Right lobe of liver (tissue), 6 donors: ENCODE results near the gene SCMH1. TPM values are rescaled to one million over a fixed set of nuclear protein-coding genes. Genes with fewer than 3 reads are reported as not detected.
A peak's percentile ranks its signal among the peaks of the same experiment; 100 is the strongest.

Source experiments
- ATAC-seq, 4 donors: fragments of 200-7000 bp; cut with Tn5 transposase; one replicate each; pipeline ENCODE4 v1.9.1; 2020; ENCODE audit warnings: mild to moderate bottlenecking in 4 of 4, moderate library complexity in 4 of 4
- DNase-seq, 3 donors: peaks; one replicate each; pipeline ENCODE4 v3.0.0-alpha.2; 2020
- H3K27ac ChIP-seq, 3 donors: fragments of 200-600 bp; one replicate each; pipeline ENCODE4 v1.8.0; 2022
- H3K27me3 ChIP-seq, 2 donors: fragments of 200-600 bp; one replicate each; pipeline ENCODE4 v1.8.0; 2022
- H3K36me3 ChIP-seq, 4 donors: fragments of 200-600 bp; sonication (generic) in 1 of 4; one replicate each; pipeline versions ENCODE4 v1.5.1 to v1.8.0; 2017 to 2022; ENCODE audit warnings: control low read depth in 1 of 4
- H3K4me1 ChIP-seq, 4 donors: fragments of 200-600 bp; sonication (generic) in 1 of 4; one replicate each; pipeline versions ENCODE4 v1.5.1 to v1.8.0; 2017 to 2022; ENCODE audit warnings: control low read depth in 1 of 4
- H3K4me3 ChIP-seq, 3 donors: fragments of 200-600 bp; one replicate each; pipeline ENCODE4 v1.8.0; 2022
- H3K9me3 ChIP-seq, 4 donors: fragments of 200-600 bp; sonication (generic) in 1 of 4; one replicate each; pipeline versions ENCODE4 v1.5.1 to v1.8.0; 2017 to 2022; ENCODE audit warnings: control low read depth in 1 of 4
- POLR2A ChIP-seq: fragments of 450-650 bp; IDR thresholded peaks from one replicate; pipeline ENCODE4 v1.6.1; 2017; ENCODE audit warnings: antibody characterized with exemption, mild to moderate bottlenecking
- WGBS: methylation state at CpG from one replicate; pipeline ENCODE4 v1.1.6; 2018; ENCODE audit warnings: low coverage, low lambda C conversion rate; ENCODE audit not compliant: insufficient coverage; ENCODE audit errors: missing lambda C conversion rate; 5-methylcytosine and 5-hydroxymethylcytosine counted together
- intact Hi-C, 2 donors: fragments of 100-400 bp; cut with DNase I; formaldehyde crosslinking; loops; one replicate each; pipeline versions ENCODE4 v1.11.2 to v1.14.1; 2022
- total RNA-seq, 6 experiments: library from RNA; depleted of rRNA in 2 of 6; stranded (reverse); fragments of >200 nt in 2 of 6; fragmentation: NEBNext Ultra II Directional in 3 of 6; extraction: Animal tissue kit (Norgen Biotek cat#: 25700) in 3 of 6; gene quantifications; one replicate each; pipeline versions ENCODE4 v1.1.0 to v1.2.4, GENCODE V29; 2016 to 2023
- TF ChIP-seq, protein P1 (sequence below), 4 donors: fragments of 200-600 bp in 3 of 4; fragments of 450-650 bp in 1 of 4; IDR thresholded peaks; one replicate each; pipeline versions ENCODE4 v1.5.1 to v1.8.0; 2016 to 2022; ENCODE audit warnings: antibody characterized with exemption in 4 of 4, mild to moderate bottlenecking in 2 of 4
- donor health status: DM: no; HTN: yes; CAD: no.
- donor health status: DM: no; HTN: no; CAD: no.
- donor health status: DM: no; HTN: no; CAD: no.
- donor health status: DM: no; HTN: yes; CAD: no.
- donor health status: DM: no; HTN: yes; CAD: no.

SCMH1 gene
- total RNA-seq, 6 experiments from 2014 or later, result 6.6 to 16.9 (median 13.1) TPM

DNA sequence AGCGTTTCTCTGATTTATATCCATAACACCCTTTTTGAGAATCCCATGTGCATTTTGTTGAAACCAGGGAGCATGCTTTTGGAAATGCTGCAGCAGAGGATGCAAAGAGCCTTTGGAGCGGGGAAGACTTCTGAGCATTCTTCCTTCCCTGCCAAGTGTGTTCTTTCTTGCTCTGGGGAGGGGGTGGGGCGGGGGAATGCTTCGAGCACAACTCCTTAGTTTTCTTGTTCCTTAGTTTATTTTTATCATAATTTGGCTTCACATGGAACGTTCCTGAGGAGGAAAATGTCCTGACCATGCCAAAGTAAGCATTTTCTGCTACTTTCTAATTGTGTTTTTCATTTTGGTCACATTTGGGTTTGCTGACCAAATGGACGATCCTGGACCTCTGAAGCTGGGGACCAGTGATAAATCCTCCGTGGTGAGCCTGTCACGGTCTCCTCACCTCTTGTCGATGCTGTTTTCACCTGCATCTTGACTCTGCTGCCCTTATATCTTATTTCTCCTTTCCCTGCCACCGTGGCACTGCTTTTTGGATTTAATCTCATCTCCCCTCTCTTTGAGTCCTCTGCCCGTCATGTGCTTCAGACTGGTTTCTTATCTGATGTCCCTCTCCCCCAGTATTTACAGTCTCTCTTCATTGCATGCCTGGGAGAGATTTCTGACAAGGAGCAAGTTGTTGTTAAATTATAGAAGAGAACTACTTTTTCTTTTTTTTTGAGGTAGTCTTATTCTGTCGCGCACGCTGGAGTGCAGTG lies 260.2 kb downstream of the SCMH1 start:
- Histone ChIP-seq H3K36me3 (peaks cover 0 to 6% (median 0%) of the 10 kb centered on the region in 4 donors), H3K27me3 (no peaks in the 10 kb centered on the region), H3K27ac (no peak overlapping the region), H3K9me3 (no peaks in the 10 kb centered on the region), H3K4me3 (no peak overlapping the region), H3K4me1 (peaks cover 0 to 47% (median 9%) of the 10 kb centered on the region in 4 donors)
- intact Hi-C loops, result no loop called here
- WGBS, result 70% methylated on average over 11 of the region's 14 CpGs
- ATAC-seq (no peak), DNase-seq (no peak)
- TF ChIP-seq POLR2A, result no peak
- TF ChIP-seq, protein P1, sequence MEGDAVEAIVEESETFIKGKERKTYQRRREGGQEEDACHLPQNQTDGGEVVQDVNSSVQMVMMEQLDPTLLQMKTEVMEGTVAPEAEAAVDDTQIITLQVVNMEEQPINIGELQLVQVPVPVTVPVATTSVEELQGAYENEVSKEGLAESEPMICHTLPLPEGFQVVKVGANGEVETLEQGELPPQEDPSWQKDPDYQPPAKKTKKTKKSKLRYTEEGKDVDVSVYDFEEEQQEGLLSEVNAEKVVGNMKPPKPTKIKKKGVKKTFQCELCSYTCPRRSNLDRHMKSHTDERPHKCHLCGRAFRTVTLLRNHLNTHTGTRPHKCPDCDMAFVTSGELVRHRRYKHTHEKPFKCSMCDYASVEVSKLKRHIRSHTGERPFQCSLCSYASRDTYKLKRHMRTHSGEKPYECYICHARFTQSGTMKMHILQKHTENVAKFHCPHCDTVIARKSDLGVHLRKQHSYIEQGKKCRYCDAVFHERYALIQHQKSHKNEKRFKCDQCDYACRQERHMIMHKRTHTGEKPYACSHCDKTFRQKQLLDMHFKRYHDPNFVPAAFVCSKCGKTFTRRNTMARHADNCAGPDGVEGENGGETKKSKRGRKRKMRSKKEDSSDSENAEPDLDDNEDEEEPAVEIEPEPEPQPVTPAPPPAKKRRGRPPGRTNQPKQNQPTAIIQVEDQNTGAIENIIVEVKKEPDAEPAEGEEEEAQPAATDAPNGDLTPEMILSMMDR (IDR thresholded peaks at IDR 0.05), result no peak

DNA sequence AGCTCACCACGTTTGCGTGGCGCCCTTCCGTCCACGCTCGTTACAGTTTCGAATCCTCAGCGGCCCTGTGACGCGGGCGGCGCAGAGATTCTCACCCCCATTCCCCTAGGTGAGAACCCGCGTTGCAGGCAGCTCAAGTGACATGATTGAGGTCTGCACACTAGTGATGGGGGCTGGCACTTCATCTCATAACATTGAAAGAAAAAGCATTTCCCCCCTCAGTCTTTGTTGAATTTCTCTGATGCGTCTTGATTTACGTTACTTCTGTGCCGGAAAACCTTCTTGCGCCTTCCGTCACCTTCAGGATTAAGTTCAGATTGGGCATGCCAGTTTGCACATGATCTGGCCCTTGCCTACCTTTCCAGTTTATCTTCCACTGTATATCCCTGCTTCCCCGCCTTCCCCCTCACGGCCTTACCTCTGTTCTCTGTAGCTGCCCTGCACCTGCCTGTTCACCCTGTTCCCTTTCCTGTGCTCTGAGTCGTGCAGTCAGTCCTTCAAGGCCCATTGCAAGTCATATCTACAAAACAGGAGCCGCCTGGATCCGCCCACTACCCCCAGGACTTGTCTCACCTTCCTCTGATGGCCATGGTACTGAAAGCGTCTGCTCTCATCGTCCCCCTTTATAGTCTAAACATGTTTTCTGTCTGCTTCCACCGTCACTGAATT lies 261.5 kb downstream of the SCMH1 start:
- no peaks in the 10 kb centered on the region for H3K27me3 ChIP-seq
- 21% methylated on average over 13 of the region's 27 CpGs for WGBS
- TF ChIP-seq, protein P1 (IDR thresholded peaks at IDR 0.05), result no peak
- TF ChIP-seq POLR2A, result peak; percentile 69
- no peaks in the 10 kb centered on the region for H3K9me3 ChIP-seq
- intact Hi-C loops, result no loop called here
- peak overlapping the region; percentile 68 to 83 (median 73) for H3K27ac ChIP-seq
- H3K4me1 ChIP-seq, result peaks cover 0 to 36% (median 3%) of the 10 kb centered on the region in 4 donors
- H3K4me3 ChIP-seq, result peak overlapping the region; percentile 76 to 87 (median 81)
- peak in 2 of 3 donors; percentile 37 to 51 for DNase-seq
- H3K36me3 ChIP-seq, result peaks cover 0 to 6% (median 0%) of the 10 kb centered on the region in 4 donors
- peak; percentile 1 to 36 (median 14) for ATAC-seq

DNA sequence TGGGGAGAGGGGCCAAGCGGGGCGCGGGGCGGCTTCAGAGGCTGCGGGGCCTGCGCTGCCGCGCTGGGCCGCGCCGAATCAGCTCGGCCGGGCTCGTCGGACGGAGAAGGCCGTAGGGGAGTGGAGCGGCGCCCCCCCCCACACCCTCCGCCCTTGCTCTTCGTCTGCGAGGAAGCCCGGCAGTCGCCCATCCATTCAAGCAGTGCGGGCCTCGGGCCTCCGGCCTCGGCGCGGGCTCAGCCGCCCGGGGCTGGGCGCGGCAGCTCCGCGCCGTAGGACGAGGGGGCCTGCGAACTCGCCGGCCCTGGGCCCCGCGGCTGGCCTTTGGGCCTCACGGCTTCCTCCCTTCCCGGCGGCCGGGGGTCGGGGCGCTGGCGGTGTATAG lies 262.0 kb downstream of the SCMH1 start:
- Histone ChIP-seq H3K27ac (peak overlapping the region; percentile 68 to 83 (median 73)), H3K36me3 (peaks cover 0 to 5% (median 0%) of the 10 kb centered on the region in 4 donors), H3K9me3 (no peaks in the 10 kb centered on the region), H3K4me1 (peaks cover 0 to 30% (median under 1%) of the 10 kb centered on the region in 4 donors), H3K4me3 (peak overlapping the region; percentile 76 to 87 (median 81)), H3K27me3 (no peaks in the 10 kb centered on the region)
- no CpG with 5 or more reads among the region's 50 CpGs for WGBS
- peak in 3 of 4 donors; percentile 1 to 7 (median 2) for ATAC-seq
- TF ChIP-seq, protein P1 (IDR thresholded peaks at IDR 0.05), result no peak
- no peak for TF ChIP-seq POLR2A
- intact Hi-C loops, result no loop called here
- DNase-seq, result no peak

DNA sequence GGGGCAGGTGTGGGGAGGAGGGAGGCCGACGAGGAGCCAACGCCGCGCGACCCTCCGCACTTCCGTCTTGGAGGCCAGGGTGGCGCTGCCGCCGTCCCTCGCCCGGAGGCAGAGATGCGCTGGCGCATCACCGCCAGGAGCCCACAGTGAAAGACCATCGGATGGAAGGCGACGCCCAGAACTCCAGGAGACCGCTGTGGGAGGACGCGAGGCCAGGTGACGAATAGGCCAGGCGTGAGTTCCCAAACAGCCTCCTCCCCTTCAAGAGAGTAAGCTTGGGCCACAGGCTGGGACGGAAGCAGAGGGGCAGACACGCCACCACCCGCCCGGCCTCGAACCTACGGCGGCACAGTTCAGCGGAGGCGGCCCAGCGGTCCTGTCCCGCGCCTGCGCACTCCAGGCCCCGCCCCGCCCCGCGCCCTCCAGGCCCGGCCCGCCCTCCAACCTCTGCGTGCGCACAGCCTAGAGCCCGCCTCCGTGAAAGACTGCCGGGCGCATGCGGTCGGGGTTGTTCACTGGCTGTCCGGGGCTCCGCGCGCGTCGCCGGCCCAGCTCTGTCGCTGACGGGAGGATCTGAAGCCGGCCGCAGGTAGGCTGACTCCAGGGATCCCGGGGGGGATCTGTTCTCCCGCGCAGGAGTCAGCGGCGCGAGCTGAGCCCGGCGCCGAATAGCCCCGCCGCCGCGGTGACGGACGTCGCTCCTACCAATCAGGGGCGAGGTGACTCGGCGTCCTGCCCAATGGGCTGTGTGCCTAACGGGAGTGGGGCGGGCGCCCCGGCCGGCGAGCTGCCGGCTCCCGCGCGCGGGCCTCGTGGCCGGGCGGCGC lies 262.7 kb downstream of the SCMH1 start, which contains the start of gene CTPS1:
TSS of gene CTPS1 (plus strand) at position 456 of the 827 bp plus-strand sequence. CDS start 3,595 bp downstream, outside the sequence.
- no peaks in the 10 kb centered on the region for H3K9me3 ChIP-seq
- 0% methylated on average over 1 of the region's 96 CpGs for WGBS
- DNase-seq (peak; percentile 97), ATAC-seq (peak; percentile 85 to 93 (median 90))
- peak within 1 kb of the TSS; percentile 68 to 83 (median 73) for H3K27ac ChIP-seq
- H3K36me3 ChIP-seq, result no peaks in the 10 kb centered on the region
- TF ChIP-seq, protein P1 (IDR thresholded peaks at IDR 0.05), result no peak
- peak; percentile 87 for TF ChIP-seq POLR2A
- no peaks in the 10 kb centered on the region for H3K27me3 ChIP-seq
- intact Hi-C loops, result no loop called here
- peak within 1 kb of the TSS; percentile 76 to 87 (median 81) for H3K4me3 ChIP-seq
- H3K4me1 ChIP-seq, result peaks cover 0 to 24% (median 0%) of the 10 kb centered on the region in 4 donors
